ENCODE data around the gene DIAPH2.

Gene DIAPH2

DNA sequence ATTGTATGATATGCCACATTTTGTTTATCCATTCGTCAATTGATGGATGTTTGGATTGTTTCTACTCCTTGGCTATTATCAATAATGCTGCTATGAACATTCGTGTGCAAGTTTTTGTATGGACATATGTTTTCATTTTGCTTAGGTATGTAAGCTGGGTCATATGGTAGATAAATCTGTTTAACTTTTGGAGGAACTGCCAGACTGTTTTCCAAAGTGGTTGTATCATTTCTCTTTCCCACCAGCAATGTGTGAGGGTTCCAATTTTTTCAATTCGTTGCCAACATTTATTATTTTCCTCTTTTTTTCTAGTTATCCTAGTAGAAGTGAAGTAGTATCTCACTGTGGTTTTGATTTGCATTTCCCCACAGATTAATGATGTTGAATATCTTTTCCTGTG is 71.8 kb downstream of the DIAPH2 start:
- peaks cover 5% of the 10 kb centered on the region for H3K36me3 Mint-ChIP-seq
- no peaks in the 10 kb centered on the region for H3K4me1 Mint-ChIP-seq
- no peaks in the 10 kb centered on the region for H3K9me3 Mint-ChIP-seq
- H3K4me3 Mint-ChIP-seq, result no peak overlapping the region
- no peak overlapping the region for H3K27ac Mint-ChIP-seq
- H3K27me3 Mint-ChIP-seq, result no peaks in the 10 kb centered on the region

- Mint-ChIP-seq H3K4me1 (peaks cover 11% of the 10 kb centered on the region), H3K9me3 (no peaks in the 10 kb centered on the region), H3K27ac (no peak overlapping the region), H3K27me3 (no peaks in the 10 kb centered on the region), H3K36me3 (no peaks in the 10 kb centered on the region), H3K4me3 (no peak overlapping the region)
Observed at GRCh38 chrX:96761566-96761965, 76.9 kb downstream of the DIAPH2 start.

- H3K36me3 Mint-ChIP-seq, result no peaks in the 10 kb centered on the region
- peaks cover 11% of the 10 kb centered on the region for H3K4me1 Mint-ChIP-seq
- no peaks in the 10 kb centered on the region for H3K9me3 Mint-ChIP-seq
- no peak overlapping the region for H3K4me3 Mint-ChIP-seq
- H3K27ac Mint-ChIP-seq, result no peak overlapping the region
- no peaks in the 10 kb centered on the region for H3K27me3 Mint-ChIP-seq
Observed at GRCh38 chrX:96763608-96764007, 79.0 kb downstream of the DIAPH2 start.

DNA sequence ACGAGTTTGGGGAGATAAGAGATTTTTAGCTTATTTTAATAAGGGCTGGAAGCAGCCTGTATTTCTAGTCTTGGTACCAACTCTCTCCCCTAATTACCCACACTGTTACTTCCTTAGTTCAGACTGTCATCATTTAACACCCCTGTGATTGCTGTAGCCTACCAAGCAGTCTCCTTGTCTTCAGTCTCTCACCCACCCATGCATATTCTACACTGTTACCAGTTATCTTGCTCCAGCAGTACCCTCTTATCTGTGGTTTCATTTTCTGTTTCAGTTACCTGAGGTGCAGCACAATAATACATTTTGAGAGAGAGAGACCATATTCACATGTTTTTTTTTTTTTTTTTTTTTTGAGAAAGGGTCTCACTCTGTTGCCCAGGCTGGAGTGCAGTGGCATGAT is 80.2 kb downstream of the DIAPH2 start:
- H3K9me3 Mint-ChIP-seq, result no peaks in the 10 kb centered on the region
- H3K4me1 Mint-ChIP-seq, result peaks cover 11% of the 10 kb centered on the region
- no peaks in the 10 kb centered on the region for H3K36me3 Mint-ChIP-seq
- H3K27me3 Mint-ChIP-seq, result no peaks in the 10 kb centered on the region
- no peak overlapping the region for H3K27ac Mint-ChIP-seq
- no peak overlapping the region for H3K4me3 Mint-ChIP-seq

GRCh38 chrX:96770315-96770714 is 85.7 kb downstream of the DIAPH2 start:
- H3K4me3 Mint-ChIP-seq, result no peak overlapping the region
- H3K4me1 Mint-ChIP-seq, result no peaks in the 10 kb centered on the region

GRCh38 chrX:96771486-96771885 is 86.8 kb downstream of the DIAPH2 start:
- Mint-ChIP-seq H3K9me3 (no peaks in the 10 kb centered on the region), H3K27me3 (no peaks in the 10 kb centered on the region), H3K27ac (no peak overlapping the region), H3K4me1 (no peaks in the 10 kb centered on the region), H3K36me3 (no peaks in the 10 kb centered on the region), H3K4me3 (no peak overlapping the region)

More at GRCh38 chrX:96770315-96770714, 85.7 kb downstream of the DIAPH2 start:
- no peaks in the 10 kb centered on the region for H3K36me3 Mint-ChIP-seq
- no peaks in the 10 kb centered on the region for H3K27me3 Mint-ChIP-seq
- no peaks in the 10 kb centered on the region for H3K9me3 Mint-ChIP-seq
- no peak overlapping the region for H3K27ac Mint-ChIP-seq

DNA sequence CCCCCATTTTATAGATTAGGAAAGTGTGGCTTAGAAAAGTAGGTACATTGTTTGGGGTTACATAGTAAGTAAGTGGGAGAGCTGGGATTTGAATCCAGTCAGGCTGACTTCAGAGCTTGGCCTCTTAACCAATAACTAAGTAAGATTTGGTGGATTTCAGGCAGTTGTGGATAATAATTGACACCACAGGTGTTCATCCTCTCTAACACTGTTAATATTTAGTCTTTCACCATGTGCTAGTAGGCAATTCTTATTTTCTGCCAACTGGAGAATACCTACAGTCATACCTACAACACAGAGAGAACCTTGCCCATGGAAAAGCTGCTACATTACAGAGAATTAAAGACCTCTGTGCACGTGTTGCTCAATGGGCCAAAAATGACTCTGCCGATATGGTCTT is 89.5 kb downstream of the DIAPH2 start:
- H3K4me1 Mint-ChIP-seq, result no peaks in the 10 kb centered on the region
- H3K27me3 Mint-ChIP-seq, result no peaks in the 10 kb centered on the region
- H3K4me3 Mint-ChIP-seq, result no peak overlapping the region
- no peaks in the 10 kb centered on the region for H3K9me3 Mint-ChIP-seq
- H3K27ac Mint-ChIP-seq, result no peak overlapping the region
- H3K36me3 Mint-ChIP-seq, result no peaks in the 10 kb centered on the region

DNA sequence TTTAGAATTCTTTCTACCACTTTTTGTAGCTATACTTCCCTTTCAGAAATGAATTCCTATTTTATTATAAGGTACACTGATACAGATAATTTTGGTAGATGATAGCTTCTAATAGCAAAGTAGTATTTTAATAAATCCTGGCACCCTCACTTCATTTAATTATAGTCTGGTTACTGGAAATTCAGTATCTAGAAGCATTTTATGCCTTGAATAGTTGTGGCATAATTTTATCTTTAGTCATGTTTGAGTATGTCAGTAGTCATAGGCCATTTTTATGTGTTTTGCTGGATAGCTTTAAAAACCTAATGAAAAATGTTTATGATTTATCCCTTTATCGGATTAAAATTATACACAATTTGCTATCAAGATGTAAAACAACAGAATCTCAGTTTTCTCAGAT is 92.3 kb downstream of the DIAPH2 start:
- Mint-ChIP-seq H3K36me3 (no peaks in the 10 kb centered on the region), H3K4me1 (no peaks in the 10 kb centered on the region), H3K27ac (no peak overlapping the region), H3K4me3 (no peak overlapping the region), H3K9me3 (no peaks in the 10 kb centered on the region), H3K27me3 (no peaks in the 10 kb centered on the region)

DNA sequence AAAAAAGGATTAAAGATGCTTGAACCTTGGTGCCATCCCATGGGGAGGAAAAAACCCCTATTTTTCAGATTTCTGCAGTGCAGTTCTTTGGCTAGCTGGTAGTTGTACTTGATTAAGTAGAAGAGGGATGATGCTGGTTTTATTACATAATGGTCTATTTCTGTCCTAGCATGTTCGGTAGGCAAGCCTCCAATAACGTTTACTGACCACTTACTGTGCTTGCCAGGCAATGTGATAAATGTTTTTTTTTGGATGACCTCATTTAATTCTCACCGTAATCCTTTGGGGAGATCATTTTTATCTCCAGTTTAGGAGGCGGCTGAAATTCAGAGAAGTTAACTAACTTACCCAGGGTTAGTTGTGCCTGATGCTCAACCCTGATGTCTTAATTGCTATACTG is 106.9 kb downstream of the DIAPH2 start:
- H3K36me3 Mint-ChIP-seq, result peaks cover 2% of the 10 kb centered on the region
- no peaks in the 10 kb centered on the region for H3K4me1 Mint-ChIP-seq
- H3K27ac Mint-ChIP-seq, result no peak overlapping the region
- H3K27me3 Mint-ChIP-seq, result no peaks in the 10 kb centered on the region
- H3K4me3 Mint-ChIP-seq, result no peak overlapping the region
- no peaks in the 10 kb centered on the region for H3K9me3 Mint-ChIP-seq

DNA sequence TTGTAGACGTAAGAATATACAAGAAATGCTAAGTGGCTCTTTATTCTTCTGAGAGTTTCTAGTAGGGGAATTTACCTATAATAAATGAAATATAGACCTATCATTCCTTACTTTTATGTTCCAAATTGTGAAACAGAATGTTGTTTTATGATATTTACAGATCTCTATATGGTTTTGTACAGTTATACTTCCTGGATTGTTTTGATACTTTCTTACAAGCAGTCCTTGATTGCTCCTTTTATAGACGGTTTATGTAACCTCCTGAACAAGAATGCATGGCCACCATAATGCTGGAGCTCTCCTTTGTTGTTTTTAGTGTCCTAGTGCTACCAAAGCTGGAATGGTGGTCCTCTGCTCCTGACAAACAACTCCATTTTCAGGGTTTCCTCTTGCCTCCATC is 107.4 kb downstream of the DIAPH2 start:
- H3K4me3 Mint-ChIP-seq, result no peak overlapping the region
- H3K36me3 Mint-ChIP-seq, result peaks cover 2% of the 10 kb centered on the region
- no peaks in the 10 kb centered on the region for H3K27me3 Mint-ChIP-seq
- no peaks in the 10 kb centered on the region for H3K9me3 Mint-ChIP-seq
- H3K4me1 Mint-ChIP-seq, result no peaks in the 10 kb centered on the region
- no peak overlapping the region for H3K27ac Mint-ChIP-seq

DNA sequence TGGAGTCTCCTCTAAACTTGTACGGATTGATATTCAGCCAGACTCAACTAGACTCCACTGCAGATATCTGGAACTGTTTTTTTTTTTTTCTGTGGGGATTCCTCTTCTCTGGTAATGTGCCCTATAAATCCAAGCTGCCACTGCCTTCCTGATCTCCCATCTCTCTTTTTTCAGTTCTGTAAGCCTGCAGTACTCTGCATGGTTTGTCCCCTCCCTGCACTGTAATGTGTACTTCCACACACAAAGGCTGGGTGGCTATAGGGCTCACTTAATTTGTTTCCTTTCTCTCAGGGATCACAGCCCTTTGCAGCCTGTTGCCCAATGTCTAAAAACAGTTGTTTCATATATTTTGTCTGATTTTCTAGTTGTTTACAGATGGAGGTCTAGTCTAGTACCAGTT is 114.3 kb downstream of the DIAPH2 start:
- H3K27ac Mint-ChIP-seq, result no peak overlapping the region
- peaks cover 2% of the 10 kb centered on the region for H3K36me3 Mint-ChIP-seq
- no peak overlapping the region for H3K4me3 Mint-ChIP-seq
- no peaks in the 10 kb centered on the region for H3K27me3 Mint-ChIP-seq
- peaks cover 3% of the 10 kb centered on the region for H3K4me1 Mint-ChIP-seq
- no peaks in the 10 kb centered on the region for H3K9me3 Mint-ChIP-seq

DNA sequence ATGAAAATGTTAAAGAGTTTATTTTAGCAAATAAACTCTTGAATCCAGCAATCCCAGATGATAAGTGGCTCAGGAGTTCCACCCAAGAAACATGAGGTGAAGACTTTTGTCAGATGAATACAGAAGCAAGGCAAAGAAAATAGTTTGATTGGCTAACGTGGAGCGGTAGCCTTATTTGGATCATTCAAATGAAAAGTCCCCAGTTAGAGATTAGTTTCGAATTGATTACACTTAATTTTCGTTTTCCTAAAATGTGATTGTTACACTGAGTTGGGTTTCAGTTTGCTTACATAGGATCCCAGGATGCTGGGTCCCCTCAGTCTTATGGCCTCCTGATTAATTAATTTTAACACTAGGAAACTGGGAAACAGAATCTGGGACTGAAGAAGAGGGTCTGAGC is 122.7 kb downstream of the DIAPH2 start:
- no peak overlapping the region for H3K27ac Mint-ChIP-seq
- peaks cover 1% of the 10 kb centered on the region for H3K4me1 Mint-ChIP-seq
- no peaks in the 10 kb centered on the region for H3K27me3 Mint-ChIP-seq
- H3K36me3 Mint-ChIP-seq, result peaks cover 1% of the 10 kb centered on the region
- H3K4me3 Mint-ChIP-seq, result no peak overlapping the region
- peaks cover 4% of the 10 kb centered on the region for H3K9me3 Mint-ChIP-seq

DNA sequence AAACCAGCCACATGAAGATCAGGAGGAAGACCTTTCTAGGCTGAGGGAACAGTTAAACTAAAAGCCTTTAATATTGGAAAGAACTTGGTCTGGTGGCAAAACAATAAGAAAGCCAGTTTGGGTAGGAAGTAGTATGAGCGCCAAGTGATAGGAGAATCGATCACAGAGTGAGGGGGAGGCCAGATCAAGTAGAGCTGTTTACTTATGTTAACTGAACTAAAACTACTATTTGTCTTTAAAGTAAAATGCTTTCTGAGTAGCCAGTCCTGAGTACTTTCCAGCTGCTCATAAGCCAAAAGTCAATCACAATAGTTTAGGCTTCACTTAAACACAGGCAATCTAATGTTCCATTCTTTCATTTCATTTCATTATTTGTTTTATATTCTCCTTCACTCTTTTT is 136.3 kb downstream of the DIAPH2 start:
- Mint-ChIP-seq H3K4me3 (no peak overlapping the region), H3K36me3 (no peaks in the 10 kb centered on the region), H3K9me3 (no peaks in the 10 kb centered on the region), H3K4me1 (no peaks in the 10 kb centered on the region), H3K27ac (no peak overlapping the region), H3K27me3 (no peaks in the 10 kb centered on the region)

DNA sequence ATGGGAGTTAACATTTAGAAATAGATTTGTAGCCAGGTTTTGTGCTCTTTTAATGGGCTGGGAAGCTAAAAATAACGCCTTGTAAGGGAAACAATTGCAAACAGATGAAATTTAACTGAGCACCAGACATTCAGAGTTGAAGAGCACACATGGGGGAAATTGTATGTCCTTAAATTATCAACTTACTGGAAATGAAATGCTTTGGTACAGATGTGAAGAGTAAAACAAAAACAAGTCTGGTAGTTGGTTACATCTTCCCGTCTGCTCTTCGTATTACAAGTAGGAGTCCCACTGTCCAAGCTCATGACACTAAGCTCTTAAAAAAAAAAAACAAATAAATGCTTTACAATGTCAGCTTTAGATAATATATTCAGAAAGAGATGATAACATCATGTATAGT is 139.5 kb downstream of the DIAPH2 start:
- H3K9me3 Mint-ChIP-seq, result no peaks in the 10 kb centered on the region
- no peak overlapping the region for H3K4me3 Mint-ChIP-seq
- no peaks in the 10 kb centered on the region for H3K27me3 Mint-ChIP-seq
- H3K36me3 Mint-ChIP-seq, result no peaks in the 10 kb centered on the region
- H3K27ac Mint-ChIP-seq, result no peak overlapping the region
- H3K4me1 Mint-ChIP-seq, result no peaks in the 10 kb centered on the region

- no peak overlapping the region for H3K27ac Mint-ChIP-seq
- no peaks in the 10 kb centered on the region for H3K9me3 Mint-ChIP-seq
- H3K36me3 Mint-ChIP-seq, result no peaks in the 10 kb centered on the region
- H3K27me3 Mint-ChIP-seq, result no peaks in the 10 kb centered on the region
- H3K4me1 Mint-ChIP-seq, result no peaks in the 10 kb centered on the region
- H3K4me3 Mint-ChIP-seq, result no peak overlapping the region
Observed at GRCh38 chrX:96833333-96833732, 148.7 kb downstream of the DIAPH2 start.

- H3K4me3 Mint-ChIP-seq, result no peak overlapping the region
- H3K27me3 Mint-ChIP-seq, result no peaks in the 10 kb centered on the region
- H3K36me3 Mint-ChIP-seq, result no peaks in the 10 kb centered on the region
- no peak overlapping the region for H3K27ac Mint-ChIP-seq
- H3K4me1 Mint-ChIP-seq, result no peaks in the 10 kb centered on the region
- H3K9me3 Mint-ChIP-seq, result no peaks in the 10 kb centered on the region
Observed at GRCh38 chrX:96834137-96834536, 149.5 kb downstream of the DIAPH2 start.

DNA sequence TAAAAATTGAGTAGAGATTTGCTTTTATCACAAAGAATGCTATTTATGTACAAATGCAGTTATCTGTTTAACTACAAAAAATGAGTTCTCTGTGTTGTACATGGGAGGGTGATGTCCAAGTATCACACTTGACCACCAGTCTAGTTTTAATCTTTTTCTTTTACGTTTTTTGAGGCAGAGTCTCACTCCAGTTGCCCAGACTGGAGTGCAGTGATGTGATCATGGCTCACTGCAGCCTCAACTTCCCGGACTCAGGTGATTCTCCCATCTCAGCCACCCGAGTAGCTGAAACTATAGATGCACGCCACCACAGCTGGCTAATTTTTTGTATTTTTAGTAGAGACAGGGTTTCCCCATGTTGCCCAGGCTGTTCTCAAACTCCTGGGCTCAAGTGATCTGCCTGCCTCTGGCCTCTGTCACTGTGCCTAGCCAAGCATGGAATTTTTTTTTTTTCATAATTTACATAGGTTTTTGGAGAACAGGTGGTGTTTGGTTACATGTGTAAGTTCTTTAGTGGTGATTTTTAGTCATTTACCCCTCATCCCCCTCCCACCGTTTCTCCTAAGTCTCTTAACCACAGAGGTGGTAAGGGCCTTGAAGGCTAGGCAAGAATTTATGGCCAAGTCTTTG is 151.1 kb downstream of the DIAPH2 start:
- H3K27me3 Mint-ChIP-seq, result no peaks in the 10 kb centered on the region
- H3K4me3 Mint-ChIP-seq, result no peak overlapping the region
- no peaks in the 10 kb centered on the region for H3K36me3 Mint-ChIP-seq
- H3K9me3 Mint-ChIP-seq, result no peaks in the 10 kb centered on the region
- H3K4me1 Mint-ChIP-seq, result no peaks in the 10 kb centered on the region
- H3K27ac Mint-ChIP-seq, result no peak overlapping the region

Measured in activated naive CD4-positive, alpha-beta T cell treated with anti-CD3 and anti-CD28 coated beads, Interleukin-2, amount 50 U/mL, for 24 hours (primary cell).